ENCODE data around the gene STS.

- TF ChIP-seq EGR1 (IDR thresholded peaks at IDR 0.05; ENCODE audit: borderline replicate concordance in 1 of 2, low read depth in 2 of 2, low read length in 2 of 2), result no peak
- no peak for TF ChIP-seq CTCF (IDR thresholded peaks at IDR 0.05 in 2 of 3, conservative IDR thresholded peaks at IDR 0.05 in 1 of 3; ENCODE audit: control insufficient read depth in 2 of 3, extremely low read depth in 1 of 3, insufficient read depth in 1 of 3, low read depth in 3 of 3, low read length in 3 of 3)
These were observed 20.5 kb upstream of the STS start for GRCh38 chrX:7127056-7127455.

Data from GM12878 (cell line).